ENCODE data around the gene MSI2.
"Not testable (repeated sequence)": the region's sequence is repeated elsewhere in the genome, so short reads cannot be mapped to it uniquely, and the experiment has no call there.

Gene MSI2

GRCh38 chr17:57609125-57609877 is 353.0 kb downstream of the MSI2 start:
- DNase-seq: no peak

DNA sequence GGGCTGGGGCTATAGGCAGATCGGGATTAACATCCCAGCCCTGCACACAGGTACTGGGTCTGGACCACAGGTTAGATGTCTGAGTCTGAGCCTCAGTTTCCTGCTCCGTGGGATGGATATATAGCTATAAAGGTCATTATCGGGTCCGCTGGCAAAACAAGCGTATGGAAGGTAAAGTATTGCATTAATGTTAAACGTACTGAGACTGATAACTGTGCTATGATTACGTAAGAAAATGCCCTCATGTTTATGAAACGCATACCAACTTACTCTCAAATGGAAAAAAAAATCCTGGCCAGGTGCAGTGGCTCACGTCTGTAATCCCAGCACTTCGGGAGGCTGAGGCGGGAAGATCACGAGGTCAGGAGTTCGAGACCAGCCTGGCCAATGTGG is 353.6 kb downstream of the MSI2 start:
- no peak for DNase-seq

DNA sequence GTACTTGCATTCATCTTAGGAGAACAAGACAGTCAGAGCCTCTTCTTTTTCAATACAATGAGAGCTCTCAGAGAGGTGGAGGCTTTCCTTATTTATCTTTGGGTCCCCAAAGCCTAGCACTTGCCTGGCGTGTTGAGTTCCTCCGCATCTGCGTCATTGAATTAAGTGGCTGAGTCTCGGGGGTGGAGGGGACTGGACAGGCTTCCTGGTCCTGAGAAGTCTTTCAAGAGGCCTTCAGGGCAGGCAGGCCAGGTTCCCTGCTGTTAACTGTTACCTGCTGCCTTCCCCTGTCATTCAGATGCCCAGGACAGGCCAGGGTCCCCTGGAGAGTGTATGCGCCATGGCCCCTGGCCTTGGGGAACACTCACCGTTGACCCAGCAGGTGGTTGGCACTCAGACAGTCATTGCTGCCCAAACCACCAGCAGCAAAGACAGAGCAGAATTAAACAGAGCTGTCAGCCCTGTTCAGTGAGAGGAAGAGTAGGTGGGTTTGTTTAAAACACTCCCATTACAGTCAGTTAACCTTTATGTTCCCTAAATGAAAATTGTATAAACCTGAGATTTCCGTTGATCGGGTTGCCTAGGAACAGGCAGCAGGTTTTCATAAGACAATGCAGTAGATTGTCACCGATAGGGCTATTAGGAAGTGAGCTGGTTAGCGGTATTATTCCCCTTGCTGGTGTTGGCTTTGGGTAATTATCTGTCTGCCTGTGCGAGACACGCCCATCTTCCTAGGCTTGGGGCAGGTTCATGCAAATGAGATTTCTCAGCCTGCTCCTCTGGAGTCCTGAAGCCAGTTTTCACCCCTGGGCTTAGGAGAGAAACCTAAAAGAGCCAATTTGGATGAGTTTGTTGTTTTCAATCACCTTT is 356.1 kb downstream of the MSI2 start:
- no peak for DNase-seq

GRCh38 chr17:57614742-57615141 is 358.4 kb downstream of the MSI2 start:
- DNase-seq: no peak

DNA sequence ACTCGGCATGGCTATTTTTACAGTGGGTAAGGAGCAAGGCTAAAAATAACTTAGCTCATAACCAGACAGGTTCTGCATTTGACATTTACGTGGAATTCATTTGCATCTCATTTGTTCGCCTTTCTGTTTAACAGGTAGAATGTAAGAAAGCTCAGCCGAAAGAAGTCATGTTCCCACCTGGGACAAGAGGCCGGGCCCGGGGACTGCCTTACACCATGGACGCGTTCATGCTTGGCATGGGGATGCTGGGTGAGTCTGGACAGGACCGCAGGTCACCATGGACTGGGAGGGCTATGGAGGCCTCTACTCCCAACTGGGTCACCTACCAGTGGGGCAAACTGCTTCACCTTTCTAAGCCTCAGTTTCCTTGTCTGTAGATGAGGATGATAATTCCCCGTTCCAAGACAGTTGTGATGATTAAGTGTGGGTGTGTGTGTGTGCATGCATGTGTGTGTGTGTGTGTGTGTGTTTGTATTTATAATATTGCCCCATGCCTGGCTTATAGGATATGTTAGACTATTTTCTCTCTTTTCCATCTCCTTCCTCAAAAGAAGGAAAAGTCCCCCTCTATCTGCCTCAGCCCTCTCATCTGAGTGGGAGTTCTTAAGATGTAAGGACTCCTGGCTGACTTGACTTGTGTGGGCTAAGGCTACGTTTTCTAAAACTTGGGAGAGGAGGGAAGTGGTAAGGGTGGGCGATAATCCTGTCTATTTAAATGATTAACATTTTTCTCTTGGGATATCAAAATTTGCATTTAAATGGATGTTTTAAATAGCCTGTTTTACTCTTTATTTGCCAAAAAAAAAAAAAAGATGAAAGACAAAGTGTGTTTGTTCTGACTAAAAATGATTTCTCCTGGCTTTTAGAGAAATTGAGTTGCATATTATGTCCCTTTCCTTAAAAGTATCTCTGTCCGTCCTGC is 359.8 kb downstream of the MSI2 start:
- no peak for DNase-seq

GRCh38 chr17:57617218-57617617 is 360.9 kb downstream of the MSI2 start:
- DNase-seq: no peak

- peak; percentile 43 for DNase-seq
Measured at GRCh38 chr17:57619061-57619937, 363.0 kb downstream of the MSI2 start.

GRCh38 chr17:57620576-57620975 is 364.3 kb downstream of the MSI2 start:
- DNase-seq: no peak

GRCh38 chr17:57621791-57622190 is 365.5 kb downstream of the MSI2 start:
- DNase-seq: not testable (repeated sequence)

- no peak for DNase-seq
Measured at GRCh38 chr17:57622306-57622682, 366.0 kb downstream of the MSI2 start.

- DNase-seq: no peak
Measured at GRCh38 chr17:57622683-57623433, 366.5 kb downstream of the MSI2 start.

DNA sequence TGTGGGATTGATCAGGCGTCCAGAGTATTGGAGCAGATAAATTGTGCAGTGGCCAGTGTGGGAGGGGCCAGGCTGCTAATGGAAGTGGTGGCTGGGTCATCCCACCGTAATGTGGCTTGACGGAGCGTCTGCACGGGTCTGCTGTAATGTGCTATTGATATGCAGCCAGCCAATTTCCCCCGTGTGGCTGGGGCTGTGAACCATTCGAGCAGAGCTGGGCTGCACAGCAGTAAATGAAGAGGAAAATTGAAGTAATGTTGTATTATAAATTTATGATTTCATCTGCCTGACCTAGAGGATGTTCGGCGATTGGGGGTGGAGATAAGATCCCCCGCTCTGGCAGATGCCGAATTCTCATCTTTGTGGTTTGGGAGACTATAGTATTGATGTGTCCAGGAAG is 367.3 kb downstream of the MSI2 start:
- DNase-seq: no peak

DNA sequence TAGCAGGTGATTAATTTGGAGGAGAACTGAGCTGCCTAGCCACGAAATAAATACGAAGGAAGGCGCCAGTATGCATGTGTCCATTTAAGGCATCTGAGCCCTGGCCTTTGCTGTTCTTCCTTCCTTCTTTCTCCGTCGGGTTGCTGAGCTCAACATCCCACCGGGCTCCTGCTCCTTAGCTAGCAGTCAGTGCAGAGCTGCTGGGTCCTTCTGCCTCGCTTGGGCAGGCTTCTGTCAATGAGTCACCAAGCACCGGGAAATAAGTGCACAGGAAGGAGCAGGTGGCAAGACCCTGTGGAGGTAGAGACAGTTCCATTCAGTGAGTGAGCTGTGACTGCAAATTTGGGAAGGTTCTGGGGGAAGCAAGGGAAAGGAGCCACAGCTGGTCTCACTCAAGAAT is 368.1 kb downstream of the MSI2 start:
- no peak for DNase-seq

DNA sequence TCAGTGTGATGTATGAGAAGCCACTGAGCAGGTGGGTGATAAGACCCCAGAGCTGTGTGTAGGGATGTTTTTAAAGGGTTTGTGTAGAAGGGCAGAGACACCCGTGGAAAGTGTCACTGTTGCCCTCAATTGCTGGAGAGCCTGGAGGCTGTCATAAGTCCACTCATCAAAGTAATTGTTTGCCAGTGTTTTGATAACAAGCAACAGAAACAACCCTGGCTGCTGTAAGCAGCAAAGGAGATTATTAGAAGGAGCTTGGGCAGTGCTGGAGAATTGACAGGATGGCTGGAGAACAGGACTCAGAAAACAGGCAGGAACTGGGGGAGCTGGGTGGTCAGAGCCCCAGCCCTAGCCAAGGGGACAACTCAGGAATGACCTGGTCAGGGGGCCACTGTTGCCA is 369.2 kb downstream of the MSI2 start:
- DNase-seq: no peak

- DNase-seq: no peak
Measured at GRCh38 chr17:57625957-57626356, 369.6 kb downstream of the MSI2 start.

- no peak for DNase-seq
Measured at GRCh38 chr17:57626520-57627210, 370.3 kb downstream of the MSI2 start.

DNA sequence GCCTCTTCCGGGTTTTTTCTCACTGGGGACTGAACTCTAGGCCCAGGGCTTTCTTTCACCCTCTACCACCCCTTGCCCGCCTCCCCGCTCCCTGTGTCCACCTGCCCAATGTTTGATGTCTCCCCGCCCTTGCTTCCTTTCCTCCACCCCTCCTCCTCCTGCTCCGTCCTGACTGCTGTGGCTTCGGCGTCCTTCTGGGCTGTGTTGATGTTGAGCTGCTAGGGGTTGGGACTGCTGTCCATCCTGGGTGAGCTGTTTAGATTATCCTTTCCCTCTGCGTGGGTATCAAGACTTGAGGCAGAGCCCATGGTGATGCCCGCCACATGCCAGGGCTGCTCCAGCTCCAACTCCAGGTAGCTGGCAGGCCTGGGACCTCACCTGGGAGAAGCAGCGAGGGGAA is 371.3 kb downstream of the MSI2 start:
- no peak for DNase-seq

GRCh38 chr17:57628421-57628820 is 372.1 kb downstream of the MSI2 start:
- no peak for DNase-seq

GRCh38 chr17:57629470-57629869 is 373.1 kb downstream of the MSI2 start:
- DNase-seq: no peak

- DNase-seq: no peak
Measured at GRCh38 chr17:57629886-57630285, 373.6 kb downstream of the MSI2 start.

DNA sequence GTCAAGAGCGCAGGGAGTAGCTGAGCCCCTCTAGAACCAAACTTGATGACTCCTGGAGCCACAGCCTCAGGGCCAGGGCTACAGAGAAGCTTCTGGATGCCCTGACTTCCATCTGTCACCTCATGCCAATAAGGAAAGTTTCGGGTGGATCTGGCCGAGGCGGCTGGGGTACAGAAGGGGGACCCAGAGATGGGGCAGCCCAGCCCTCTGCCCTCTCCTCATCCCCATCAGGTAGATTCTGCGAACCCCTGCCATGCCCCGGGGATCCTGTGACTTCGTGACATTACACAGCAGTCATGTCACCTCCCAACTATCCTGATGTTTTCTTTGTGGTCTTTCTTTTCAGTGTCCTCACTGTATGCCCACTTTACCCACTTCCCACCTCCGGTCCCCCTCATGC is 374.4 kb downstream of the MSI2 start:
- DNase-seq: no peak

Data from stimulated activated CD8-positive, alpha-beta memory T cell treated with anti-CD3 and anti-CD28 coated beads, Interleukin-4, amount 100 ng/mL, for 48 hours (primary cell).